ENCODE results near the gene DEGS1.

DNA sequence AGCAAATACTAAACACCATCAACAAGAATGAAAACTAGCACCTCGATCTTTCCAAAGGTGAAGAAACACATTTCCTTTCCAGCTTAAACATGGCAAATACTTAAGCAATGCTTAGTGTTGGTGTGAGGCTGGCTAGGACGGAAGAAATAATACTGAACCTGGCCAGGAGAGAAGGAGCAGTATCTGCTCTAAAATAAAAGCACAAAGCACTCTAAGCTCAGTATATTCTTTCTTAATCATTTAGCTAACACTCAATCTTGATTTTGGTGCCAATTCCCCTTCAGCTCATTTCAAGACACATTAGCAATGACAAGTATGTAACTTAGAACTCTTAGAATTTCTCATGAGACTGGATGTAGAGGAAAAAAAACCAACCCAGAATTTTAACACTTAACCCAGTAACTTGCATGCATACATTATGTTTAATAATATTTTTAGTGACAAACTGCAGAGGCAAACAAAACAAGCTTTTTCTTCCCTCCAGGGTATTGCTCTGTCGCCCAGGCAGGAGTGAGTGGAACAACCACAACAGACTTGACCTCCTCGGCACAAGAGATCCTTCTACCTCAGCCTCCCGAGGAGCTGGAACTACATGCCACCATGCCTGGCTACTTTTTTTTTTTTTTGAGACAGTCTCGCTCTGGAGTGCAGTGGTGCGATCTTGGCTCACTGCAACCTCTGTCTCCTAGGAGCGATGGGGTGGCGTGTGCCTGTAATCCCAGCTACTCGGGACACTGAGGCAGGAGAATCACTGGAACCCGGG, 54.3 kb downstream of the DEGS1 start:
- TF ChIP-seq ZNF274 (IDR thresholded peaks at IDR 0.05; ENCODE audit: low read depth, low read length) (no peak), SUZ12 (IDR thresholded peaks at IDR 0.05; ENCODE audit: extremely low read depth, insufficient read depth, insufficient read length) (no peak)

All from NT2/D1 (cell line).